Neural progenitor cell (in vitro differentiated cells): ENCODE measurements around the gene NPC1L1. TPM values are rescaled to one million over a fixed set of nuclear protein-coding genes. Genes with fewer than 3 reads are reported as not detected.

Source experiments
- DNase-seq: peaks from one replicate; pipeline ENCODE4 v3.0.0-alpha.2; 2016; ENCODE audit warnings: low spot score
- H2AFZ ChIP-seq: fragments of 200-600 bp; sonication (generic); replicated peaks from 2 replicates; pipeline ENCODE4 v1.6.1; 2016; ENCODE audit warnings: antibody characterized with exemption
- H3F3A ChIP-seq: fragments of 200-600 bp; sonication (generic); 2 replicates; pipeline ENCODE4 v1.6.1; 2016; ENCODE audit warnings: antibody characterized with exemption, low read depth
- H3K27ac ChIP-seq: fragments of 200-600 bp; sonication (generic); 2 replicates; pipeline ENCODE4 v1.5.1; 2016; ENCODE audit warnings: mild to moderate bottlenecking
- H3K27me3 ChIP-seq: fragments of 200-600 bp; sonication (generic); 2 replicates; pipeline ENCODE4 v1.6.1; 2016; ENCODE audit warnings: mild to moderate bottlenecking, moderate library complexity
- H3K36me3 ChIP-seq: fragments of 200-600 bp; sonication (generic); 2 replicates; pipeline ENCODE4 v1.5.1; 2016
- H3K4me1 ChIP-seq: fragments of 200-600 bp; sonication (generic); 2 replicates; pipeline ENCODE4 v1.6.1; 2016; ENCODE audit warnings: mixed run types
- H3K4me2 ChIP-seq: fragments of 200-600 bp; sonication (generic); 2 replicates; pipeline ENCODE4 v1.6.1; 2016
- H3K4me3 ChIP-seq: fragments of 200-600 bp; sonication (generic); 2 replicates; pipeline ENCODE4 v1.5.1; 2016
- H3K79me2 ChIP-seq: fragments of 200-600 bp; sonication (generic); 2 replicates; pipeline ENCODE4 v1.6.1; 2016; ENCODE audit warnings: low read depth
- H3K9ac ChIP-seq: fragments of 200-600 bp; sonication (generic); 2 replicates; pipeline ENCODE4 v1.6.1; 2016
- H3K9me3 ChIP-seq: fragments of 200-600 bp; sonication (generic); 2 replicates; pipeline ENCODE4 v1.5.1; 2016; ENCODE audit warnings: low read depth
- H4K20me1 ChIP-seq: fragments of 200-600 bp; sonication (generic); 2 replicates; pipeline ENCODE4 v1.6.1; 2016; ENCODE audit warnings: low read depth
- H3K27ac Mint-ChIP-seq: 3 replicates; pipeline ENCODE4 v1.8.0; 2021; ENCODE audit warnings: mixed read lengths
- H3K27me3 Mint-ChIP-seq: 2 replicates; pipeline ENCODE4 v1.8.0; 2022; ENCODE audit warnings: low read depth, mild to moderate bottlenecking, inconsistent platforms, moderate library complexity, mixed read lengths; ENCODE audit not compliant: insufficient read depth
- H3K36me3 Mint-ChIP-seq: 3 replicates; pipeline ENCODE4 v1.8.0; 2021; ENCODE audit warnings: mixed read lengths
- H3K4me1 Mint-ChIP-seq: 3 replicates; pipeline ENCODE4 v1.8.0; 2021; ENCODE audit warnings: mixed read lengths
- H3K4me3 Mint-ChIP-seq: 3 replicates; pipeline ENCODE4 v1.8.0; 2021; ENCODE audit warnings: mild to moderate bottlenecking, moderate library complexity, mixed read lengths
- H3K9me3 Mint-ChIP-seq: 3 replicates; pipeline ENCODE4 v1.8.0; 2020; ENCODE audit warnings: mixed read lengths
- EZH2 ChIP-seq: fragments of 200-600 bp; sonication (generic); IDR thresholded peaks from 2 replicates; pipeline ENCODE4 v1.6.1; 2017; ENCODE audit warnings: antibody characterized with exemption, mild to moderate bottlenecking, moderate library complexity
- EZH2phosphoT487 ChIP-seq: fragments of 200-600 bp; sonication (generic); IDR thresholded peaks from 2 replicates; pipeline ENCODE4 v1.6.1; 2017; ENCODE audit warnings: antibody characterized with exemption
- total RNA-seq: library from RNA; depleted of rRNA; stranded (reverse); fragments of >200 nt; gene quantifications from 2 replicates; pipeline ENCODE4 v1.2.3, GENCODE V29; 2015; ENCODE audit warnings: low replicate concordance
- TF ChIP-seq, protein P1 (sequence below): fragments of 200-600 bp; sonication (generic); IDR thresholded peaks from 2 replicates; pipeline ENCODE4 v1.5.1; 2017; ENCODE audit warnings: antibody characterized with exemption, mild to moderate bottlenecking

NPC1L1 gene
- total RNA-seq, 1 donor from 2014 or later: not detected

DNA sequence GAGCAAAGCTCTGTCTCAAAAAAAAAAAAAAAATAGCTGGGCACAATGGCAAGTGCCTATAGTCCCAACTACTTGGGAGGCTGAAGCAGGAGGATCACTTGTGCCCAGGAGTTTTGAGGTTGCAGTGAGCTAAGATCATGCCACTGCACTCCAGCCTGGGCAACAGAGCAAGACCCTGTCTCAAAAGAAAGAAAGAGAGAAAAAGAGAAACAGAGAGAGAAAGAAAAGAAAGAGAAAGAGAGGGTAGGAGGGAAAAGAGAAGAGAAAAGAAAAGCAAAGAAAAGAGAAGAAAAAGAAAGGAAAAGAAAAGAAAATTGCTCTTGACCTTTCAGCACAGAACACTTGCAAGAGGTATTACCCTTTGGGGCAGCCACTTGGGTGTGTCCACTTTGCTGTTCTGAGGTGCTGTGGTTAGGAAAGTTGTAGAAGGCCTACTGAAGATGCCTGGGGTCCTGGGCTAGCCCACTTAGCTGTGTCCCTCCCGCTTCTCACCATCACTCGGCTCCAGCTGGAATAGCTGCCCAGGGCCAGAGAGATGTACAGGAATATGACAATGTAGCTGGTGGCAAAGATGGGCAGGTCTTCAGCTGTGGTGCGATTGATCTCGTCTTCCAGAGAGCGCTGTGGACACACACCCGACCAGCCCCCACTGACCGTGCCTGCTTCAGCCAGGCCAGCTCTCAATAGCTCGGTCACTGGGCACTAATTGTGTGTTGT is 5.6 kb downstream of the NPC1L1 start:
- H3K27ac Mint-ChIP-seq: no peak overlapping the region
- H3K27me3 Mint-ChIP-seq: peaks cover 4% of the 10 kb centered on the region
- no peaks in the 10 kb centered on the region for H3K4me1 Mint-ChIP-seq
- TF ChIP-seq EZH2phosphoT487 (no peak), EZH2 (no peak)
- TF ChIP-seq, protein P1, sequence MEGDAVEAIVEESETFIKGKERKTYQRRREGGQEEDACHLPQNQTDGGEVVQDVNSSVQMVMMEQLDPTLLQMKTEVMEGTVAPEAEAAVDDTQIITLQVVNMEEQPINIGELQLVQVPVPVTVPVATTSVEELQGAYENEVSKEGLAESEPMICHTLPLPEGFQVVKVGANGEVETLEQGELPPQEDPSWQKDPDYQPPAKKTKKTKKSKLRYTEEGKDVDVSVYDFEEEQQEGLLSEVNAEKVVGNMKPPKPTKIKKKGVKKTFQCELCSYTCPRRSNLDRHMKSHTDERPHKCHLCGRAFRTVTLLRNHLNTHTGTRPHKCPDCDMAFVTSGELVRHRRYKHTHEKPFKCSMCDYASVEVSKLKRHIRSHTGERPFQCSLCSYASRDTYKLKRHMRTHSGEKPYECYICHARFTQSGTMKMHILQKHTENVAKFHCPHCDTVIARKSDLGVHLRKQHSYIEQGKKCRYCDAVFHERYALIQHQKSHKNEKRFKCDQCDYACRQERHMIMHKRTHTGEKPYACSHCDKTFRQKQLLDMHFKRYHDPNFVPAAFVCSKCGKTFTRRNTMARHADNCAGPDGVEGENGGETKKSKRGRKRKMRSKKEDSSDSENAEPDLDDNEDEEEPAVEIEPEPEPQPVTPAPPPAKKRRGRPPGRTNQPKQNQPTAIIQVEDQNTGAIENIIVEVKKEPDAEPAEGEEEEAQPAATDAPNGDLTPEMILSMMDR: no peak
- no peak overlapping the region for H3K4me3 ChIP-seq
- no peak overlapping the region for H3K9ac ChIP-seq
- H3K36me3 Mint-ChIP-seq: no peaks in the 10 kb centered on the region
- H3K4me3 Mint-ChIP-seq: no peak overlapping the region
- H3K9me3 ChIP-seq: no peaks in the 10 kb centered on the region
- H3K27ac ChIP-seq: no peak overlapping the region
- no peaks in the 10 kb centered on the region for H3K4me1 ChIP-seq
- H2AFZ ChIP-seq: no peak overlapping the region
- H3K9me3 Mint-ChIP-seq: no peaks in the 10 kb centered on the region
- no peaks in the 10 kb centered on the region for H3K36me3 ChIP-seq
- H3K79me2 ChIP-seq: no peaks in the 10 kb centered on the region
- no peaks in the 10 kb centered on the region for H3F3A ChIP-seq
- H3K4me2 ChIP-seq: no peak overlapping the region
- H3K27me3 ChIP-seq: no peaks in the 10 kb centered on the region
- no peaks in the 10 kb centered on the region for H4K20me1 ChIP-seq
- DNase-seq: no peak

GRCh38 chr7:44534501-44534900 is 6.6 kb downstream of the NPC1L1 start:
- Mint-ChIP-seq H3K27ac (no peak overlapping the region), H3K27me3 (peaks cover 4% of the 10 kb centered on the region)
- peak overlapping the region; percentile 82 for H2AFZ ChIP-seq

GRCh38 chr7:44534087-44534486 is 7.0 kb downstream of the NPC1L1 start:
- Mint-ChIP-seq H3K4me1 (no peaks in the 10 kb centered on the region), H3K36me3 (no peaks in the 10 kb centered on the region), H3K27me3 (peaks cover 4% of the 10 kb centered on the region), H3K9me3 (no peaks in the 10 kb centered on the region), H3K4me3 (no peak overlapping the region), H3K27ac (no peak overlapping the region)
- no peak overlapping the region for H3K27ac ChIP-seq
- H3K9me3 ChIP-seq: no peaks in the 10 kb centered on the region
- DNase-seq: no peak
- H3K36me3 ChIP-seq: no peaks in the 10 kb centered on the region
- H3K4me2 ChIP-seq: no peak overlapping the region
- no peaks in the 10 kb centered on the region for H3K4me1 ChIP-seq
- no peaks in the 10 kb centered on the region for H3K79me2 ChIP-seq
- H3K9ac ChIP-seq: no peak overlapping the region
- no peaks in the 10 kb centered on the region for H3F3A ChIP-seq
- no peaks in the 10 kb centered on the region for H3K27me3 ChIP-seq
- peak overlapping the region; percentile 82 for H2AFZ ChIP-seq
- TF ChIP-seq EZH2 (no peak), EZH2phosphoT487 (no peak)
- H3K4me3 ChIP-seq: no peak overlapping the region
- no peaks in the 10 kb centered on the region for H4K20me1 ChIP-seq

More at GRCh38 chr7:44534501-44534900, 6.6 kb downstream of the NPC1L1 start:
- Mint-ChIP-seq H3K4me3 (no peak overlapping the region), H3K36me3 (no peaks in the 10 kb centered on the region), H3K4me1 (no peaks in the 10 kb centered on the region), H3K9me3 (no peaks in the 10 kb centered on the region)
- no peak overlapping the region for H3K9ac ChIP-seq
- no peak overlapping the region for H3K27ac ChIP-seq
- H3K4me1 ChIP-seq: no peaks in the 10 kb centered on the region
- no peaks in the 10 kb centered on the region for H3K36me3 ChIP-seq
- no peaks in the 10 kb centered on the region for H3F3A ChIP-seq
- H3K9me3 ChIP-seq: no peaks in the 10 kb centered on the region
- no peaks in the 10 kb centered on the region for H3K27me3 ChIP-seq
- TF ChIP-seq, protein P1: peak; percentile 80
- TF ChIP-seq EZH2 (no peak), EZH2phosphoT487 (no peak)
- no peak overlapping the region for H3K4me2 ChIP-seq
- no peaks in the 10 kb centered on the region for H4K20me1 ChIP-seq
- DNase-seq: peak; percentile 82
- no peak overlapping the region for H3K4me3 ChIP-seq
- H3K79me2 ChIP-seq: no peaks in the 10 kb centered on the region
